ENCODE measurements around the gene ECE2. TPM values are rescaled to one million over a fixed set of nuclear protein-coding genes. Genes with fewer than 3 reads are reported as not detected.

ECE2 gene
- total and polyA plus RNA-seq, 4 donors, result not detected

DNA sequence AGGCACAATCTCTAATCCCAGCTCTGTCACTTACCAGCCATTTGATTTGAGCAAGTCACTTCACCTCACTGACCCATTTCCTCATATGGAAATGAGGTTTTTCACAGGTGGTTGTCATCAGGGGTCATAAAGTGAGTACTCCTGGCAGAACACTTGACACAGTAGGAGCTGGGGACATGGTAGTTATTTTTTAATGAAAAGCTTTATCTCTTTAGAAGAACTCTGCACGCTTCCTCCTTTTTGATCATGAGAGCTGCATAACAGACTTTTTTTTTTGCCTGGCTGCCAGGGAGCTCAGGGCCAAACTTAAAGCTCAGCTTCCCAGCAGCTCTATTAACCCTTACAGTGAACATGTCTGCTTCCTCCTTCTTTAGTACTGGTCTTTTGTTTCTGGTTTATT, 38.0 kb upstream of the ECE2 start:
- Histone ChIP-seq H3K27me3 (ENCODE audit: control insufficient read depth in 4 of 4, insufficient read depth in 4 of 4, low read length in 3 of 4) (peaks cover 0 to 4% (median 0%) of the 10 kb centered on the region in 4 donors), H3K4me1 (ENCODE audit: control insufficient read depth in 4 of 4, insufficient read depth in 4 of 4, low read length in 3 of 4) (peaks cover 9 to 18% (median 15%) of the 10 kb centered on the region in 4 donors), H3K27ac (ENCODE audit: low read depth in 1 of 2, low read length in 2 of 2) (no peak overlapping the region), H3K9me3 (ENCODE audit: control insufficient read depth in 4 of 4, low read length in 3 of 4) (no peaks in the 10 kb centered on the region), H3K9ac (ENCODE audit: low read depth in 1 of 2, low read length in 2 of 2) (no peak overlapping the region), H3K36me3 (ENCODE audit: control insufficient read depth in 4 of 4, insufficient read depth in 3 of 4, low read depth in 1 of 4, low read length in 3 of 4) (peaks cover 0 to 5% (median 1%) of the 10 kb centered on the region in 4 donors), H3K4me3 (ENCODE audit: low read depth in 1 of 3, low read length in 3 of 3) (no peak overlapping the region)
- TF ChIP-seq RAD21 (IDR thresholded peaks at IDR 0.05), result no peak
- no peak for TF ChIP-seq HNF4G (IDR thresholded peaks at IDR 0.05)
- DNase-seq (ENCODE audit: low spot score), result no peak
- 60% methylated on average over 1 of the region's 1 CpG for WGBS

DNA sequence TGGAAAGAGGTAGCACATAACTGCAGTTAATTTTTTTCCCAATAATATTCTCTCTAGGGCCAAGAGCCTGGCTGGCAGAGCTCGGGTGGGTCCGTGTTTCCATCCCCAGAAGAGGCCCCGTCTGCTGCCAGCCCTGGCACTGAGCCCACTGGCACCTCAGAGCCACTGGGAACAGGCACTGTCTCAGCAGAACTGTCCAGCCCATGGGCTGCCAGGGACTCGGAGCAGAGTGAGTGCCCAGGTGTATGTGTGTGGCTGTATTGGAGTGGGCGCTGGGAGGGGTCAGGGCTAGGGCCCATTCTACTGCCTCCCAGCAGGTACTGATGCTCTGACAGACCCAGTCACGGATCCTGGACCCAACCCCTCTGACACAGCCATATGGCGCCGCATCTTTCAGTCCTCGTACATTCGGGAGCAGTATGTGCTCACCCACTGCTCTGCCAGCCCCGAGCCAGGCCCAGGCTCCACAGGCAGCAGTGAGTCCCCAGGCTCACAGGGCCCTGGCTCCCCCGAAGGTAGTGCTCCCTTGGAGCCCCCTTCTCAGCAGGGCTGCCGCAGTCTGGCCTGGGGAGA, 37.5 kb upstream of the ECE2 start:
- Histone ChIP-seq H3K4me3 (ENCODE audit: low read depth in 1 of 3, low read length in 3 of 3) (no peak overlapping the region), H3K9me3 (ENCODE audit: control insufficient read depth in 4 of 4, low read length in 3 of 4) (no peaks in the 10 kb centered on the region), H3K4me1 (ENCODE audit: control insufficient read depth in 4 of 4, insufficient read depth in 4 of 4, low read length in 3 of 4) (peaks cover 9 to 19% (median 15%) of the 10 kb centered on the region in 4 donors), H3K36me3 (ENCODE audit: control insufficient read depth in 4 of 4, insufficient read depth in 3 of 4, low read depth in 1 of 4, low read length in 3 of 4) (peaks cover 0 to 10% (median 4%) of the 10 kb centered on the region in 4 donors), H3K27ac (ENCODE audit: low read depth in 1 of 2, low read length in 2 of 2) (no peak overlapping the region), H3K9ac (ENCODE audit: low read depth in 1 of 2, low read length in 2 of 2) (no peak overlapping the region), H3K27me3 (ENCODE audit: control insufficient read depth in 4 of 4, insufficient read depth in 4 of 4, low read length in 3 of 4) (peaks cover 0 to 2% (median 0%) of the 10 kb centered on the region in 4 donors)
- no peak for DNase-seq (ENCODE audit: low spot score)
- WGBS, result 75% methylated on average over 13 of the region's 13 CpGs
- TF ChIP-seq FOXA1 (IDR thresholded peaks at IDR 0.05) (no peak), NR2F2 (IDR thresholded peaks at IDR 0.05) (no peak), EGR1 (IDR thresholded peaks at IDR 0.05; ENCODE audit: low read depth in 2 of 2) (no peak), YY1 (IDR thresholded peaks at IDR 0.05) (no peak), RXRA (IDR thresholded peaks at IDR 0.05) (no peak), TAF1 (conservative IDR thresholded peaks at IDR 0.05) (no peak)
- TF ChIP-seq, protein P1, sequence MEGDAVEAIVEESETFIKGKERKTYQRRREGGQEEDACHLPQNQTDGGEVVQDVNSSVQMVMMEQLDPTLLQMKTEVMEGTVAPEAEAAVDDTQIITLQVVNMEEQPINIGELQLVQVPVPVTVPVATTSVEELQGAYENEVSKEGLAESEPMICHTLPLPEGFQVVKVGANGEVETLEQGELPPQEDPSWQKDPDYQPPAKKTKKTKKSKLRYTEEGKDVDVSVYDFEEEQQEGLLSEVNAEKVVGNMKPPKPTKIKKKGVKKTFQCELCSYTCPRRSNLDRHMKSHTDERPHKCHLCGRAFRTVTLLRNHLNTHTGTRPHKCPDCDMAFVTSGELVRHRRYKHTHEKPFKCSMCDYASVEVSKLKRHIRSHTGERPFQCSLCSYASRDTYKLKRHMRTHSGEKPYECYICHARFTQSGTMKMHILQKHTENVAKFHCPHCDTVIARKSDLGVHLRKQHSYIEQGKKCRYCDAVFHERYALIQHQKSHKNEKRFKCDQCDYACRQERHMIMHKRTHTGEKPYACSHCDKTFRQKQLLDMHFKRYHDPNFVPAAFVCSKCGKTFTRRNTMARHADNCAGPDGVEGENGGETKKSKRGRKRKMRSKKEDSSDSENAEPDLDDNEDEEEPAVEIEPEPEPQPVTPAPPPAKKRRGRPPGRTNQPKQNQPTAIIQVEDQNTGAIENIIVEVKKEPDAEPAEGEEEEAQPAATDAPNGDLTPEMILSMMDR (IDR thresholded peaks at IDR 0.05; ENCODE audit: low read depth, low read length, missing input control), result no peak
- TF ChIP-seq, protein P2, sequence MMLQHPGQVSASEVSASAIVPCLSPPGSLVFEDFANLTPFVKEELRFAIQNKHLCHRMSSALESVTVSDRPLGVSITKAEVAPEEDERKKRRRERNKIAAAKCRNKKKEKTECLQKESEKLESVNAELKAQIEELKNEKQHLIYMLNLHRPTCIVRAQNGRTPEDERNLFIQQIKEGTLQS (IDR thresholded peaks at IDR 0.05), result no peak
- TF ChIP-seq, protein P3, sequence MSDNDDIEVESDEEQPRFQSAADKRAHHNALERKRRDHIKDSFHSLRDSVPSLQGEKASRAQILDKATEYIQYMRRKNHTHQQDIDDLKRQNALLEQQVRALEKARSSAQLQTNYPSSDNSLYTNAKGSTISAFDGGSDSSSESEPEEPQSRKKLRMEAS (IDR thresholded peaks at IDR 0.05), result no peak

DNA sequence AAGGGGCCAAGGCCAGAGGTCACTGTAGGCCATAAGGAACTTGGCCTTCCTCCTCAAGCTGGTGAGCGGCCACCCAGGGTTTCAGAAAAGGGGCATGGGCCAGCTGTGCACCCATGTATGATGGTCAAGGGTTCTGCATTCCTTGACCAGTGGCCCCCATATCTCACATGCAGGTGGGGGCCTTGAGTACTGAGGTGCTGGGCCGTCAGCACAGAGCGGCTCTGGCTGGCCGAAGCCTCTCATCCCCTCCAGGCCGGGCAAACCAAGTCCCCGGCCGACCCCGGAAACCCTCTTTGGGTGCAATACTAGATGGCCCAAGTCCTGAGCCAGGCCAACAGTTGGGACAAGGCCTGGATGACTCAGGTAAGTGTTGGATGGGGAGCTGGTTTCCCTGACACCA, 36.6 kb upstream of the ECE2 start:
- H3K36me3 ChIP-seq (ENCODE audit: control insufficient read depth in 4 of 4, insufficient read depth in 3 of 4, low read depth in 1 of 4, low read length in 3 of 4), result peaks cover 2 to 19% (median 11%) of the 10 kb centered on the region in 4 donors
- no peak overlapping the region for H3K27ac ChIP-seq (ENCODE audit: low read depth in 1 of 2, low read length in 2 of 2)
- no peaks in the 10 kb centered on the region for H3K9me3 ChIP-seq (ENCODE audit: control insufficient read depth in 4 of 4, low read length in 3 of 4)
- 90% methylated on average over 8 of the region's 8 CpGs for WGBS
- no peak for DNase-seq (ENCODE audit: low spot score)
- no peak overlapping the region for H3K9ac ChIP-seq (ENCODE audit: low read depth in 1 of 2, low read length in 2 of 2)
- TF ChIP-seq, protein P4, sequence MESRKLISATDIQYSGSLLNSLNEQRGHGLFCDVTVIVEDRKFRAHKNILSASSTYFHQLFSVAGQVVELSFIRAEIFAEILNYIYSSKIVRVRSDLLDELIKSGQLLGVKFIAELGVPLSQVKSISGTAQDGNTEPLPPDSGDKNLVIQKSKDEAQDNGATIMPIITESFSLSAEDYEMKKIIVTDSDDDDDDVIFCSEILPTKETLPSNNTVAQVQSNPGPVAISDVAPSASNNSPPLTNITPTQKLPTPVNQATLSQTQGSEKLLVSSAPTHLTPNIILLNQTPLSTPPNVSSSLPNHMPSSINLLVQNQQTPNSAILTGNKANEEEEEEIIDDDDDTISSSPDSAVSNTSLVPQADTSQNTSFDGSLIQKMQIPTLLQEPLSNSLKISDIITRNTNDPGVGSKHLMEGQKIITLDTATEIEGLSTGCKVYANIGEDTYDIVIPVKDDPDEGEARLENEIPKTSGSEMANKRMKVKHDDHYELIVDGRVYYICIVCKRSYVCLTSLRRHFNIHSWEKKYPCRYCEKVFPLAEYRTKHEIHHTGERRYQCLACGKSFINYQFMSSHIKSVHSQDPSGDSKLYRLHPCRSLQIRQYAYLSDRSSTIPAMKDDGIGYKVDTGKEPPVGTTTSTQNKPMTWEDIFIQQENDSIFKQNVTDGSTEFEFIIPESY (IDR thresholded peaks at IDR 0.05), result no peak
- TF ChIP-seq, protein P1 (IDR thresholded peaks at IDR 0.05; ENCODE audit: low read depth, low read length, missing input control), result no peak
- TF ChIP-seq SP1 (IDR thresholded peaks at IDR 0.05) (no peak), FOXA2 (IDR thresholded peaks at IDR 0.05) (no peak), JUND (IDR thresholded peaks at IDR 0.05) (no peak), EGR1 (IDR thresholded peaks at IDR 0.05; ENCODE audit: low read depth in 2 of 2) (no peak), TAF1 (conservative IDR thresholded peaks at IDR 0.05) (no peak), RAD21 (IDR thresholded peaks at IDR 0.05) (no peak), FOXA1 (IDR thresholded peaks at IDR 0.05) (no peak), YY1 (IDR thresholded peaks at IDR 0.05) (no peak), NR2F2 (IDR thresholded peaks at IDR 0.05) (no peak)
- TF ChIP-seq, protein P5, sequence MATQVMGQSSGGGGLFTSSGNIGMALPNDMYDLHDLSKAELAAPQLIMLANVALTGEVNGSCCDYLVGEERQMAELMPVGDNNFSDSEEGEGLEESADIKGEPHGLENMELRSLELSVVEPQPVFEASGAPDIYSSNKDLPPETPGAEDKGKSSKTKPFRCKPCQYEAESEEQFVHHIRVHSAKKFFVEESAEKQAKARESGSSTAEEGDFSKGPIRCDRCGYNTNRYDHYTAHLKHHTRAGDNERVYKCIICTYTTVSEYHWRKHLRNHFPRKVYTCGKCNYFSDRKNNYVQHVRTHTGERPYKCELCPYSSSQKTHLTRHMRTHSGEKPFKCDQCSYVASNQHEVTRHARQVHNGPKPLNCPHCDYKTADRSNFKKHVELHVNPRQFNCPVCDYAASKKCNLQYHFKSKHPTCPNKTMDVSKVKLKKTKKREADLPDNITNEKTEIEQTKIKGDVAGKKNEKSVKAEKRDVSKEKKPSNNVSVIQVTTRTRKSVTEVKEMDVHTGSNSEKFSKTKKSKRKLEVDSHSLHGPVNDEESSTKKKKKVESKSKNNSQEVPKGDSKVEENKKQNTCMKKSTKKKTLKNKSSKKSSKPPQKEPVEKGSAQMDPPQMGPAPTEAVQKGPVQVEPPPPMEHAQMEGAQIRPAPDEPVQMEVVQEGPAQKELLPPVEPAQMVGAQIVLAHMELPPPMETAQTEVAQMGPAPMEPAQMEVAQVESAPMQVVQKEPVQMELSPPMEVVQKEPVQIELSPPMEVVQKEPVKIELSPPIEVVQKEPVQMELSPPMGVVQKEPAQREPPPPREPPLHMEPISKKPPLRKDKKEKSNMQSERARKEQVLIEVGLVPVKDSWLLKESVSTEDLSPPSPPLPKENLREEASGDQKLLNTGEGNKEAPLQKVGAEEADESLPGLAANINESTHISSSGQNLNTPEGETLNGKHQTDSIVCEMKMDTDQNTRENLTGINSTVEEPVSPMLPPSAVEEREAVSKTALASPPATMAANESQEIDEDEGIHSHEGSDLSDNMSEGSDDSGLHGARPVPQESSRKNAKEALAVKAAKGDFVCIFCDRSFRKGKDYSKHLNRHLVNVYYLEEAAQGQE (IDR thresholded peaks at IDR 0.05), result no peak
- TF ChIP-seq, protein P3 (IDR thresholded peaks at IDR 0.05), result no peak
- H3K4me3 ChIP-seq (ENCODE audit: low read depth in 1 of 3, low read length in 3 of 3), result no peak overlapping the region
- peaks cover 9 to 19% (median 15%) of the 10 kb centered on the region in 4 donors for H3K4me1 ChIP-seq (ENCODE audit: control insufficient read depth in 4 of 4, insufficient read depth in 4 of 4, low read length in 3 of 4)
- H3K27me3 ChIP-seq (ENCODE audit: control insufficient read depth in 4 of 4, insufficient read depth in 4 of 4, low read length in 3 of 4), result no peaks in the 10 kb centered on the region
